Nephron (organoid): ENCODE data around the gene CDHR1.

Experiments used
- H3K27ac Mint-ChIP-seq, 3 experiments: 2 replicates each; pipeline ENCODE4 v1.8.0; 2020; ENCODE audit warnings: mixed read lengths in 3 of 3, mild to moderate bottlenecking in 2 of 3, moderate library complexity in 1 of 3
- H3K27me3 Mint-ChIP-seq: 2 replicates; pipeline ENCODE4 v1.8.0; 2021; ENCODE audit warnings: low read depth, mild to moderate bottlenecking, moderate library complexity, mixed read lengths
- H3K36me3 Mint-ChIP-seq: 2 replicates; pipeline ENCODE4 v1.8.0; 2020; ENCODE audit warnings: low read depth, mixed read lengths
- H3K4me1 Mint-ChIP-seq: 2 replicates; pipeline ENCODE4 v1.8.0; 2020; ENCODE audit warnings: mixed read lengths
- H3K4me3 Mint-ChIP-seq, 3 experiments: 2 replicates each; pipeline ENCODE4 v1.8.0; 2020; ENCODE audit warnings: mild to moderate bottlenecking in 3 of 3, mixed read lengths in 3 of 3, moderate library complexity in 2 of 3
- H3K9me3 Mint-ChIP-seq: 2 replicates; pipeline ENCODE4 v1.8.0; 2020; ENCODE audit warnings: mixed read lengths
- TF ChIP-seq, protein P1 (sequence below), 3 experiments: fragments of 200-600 bp; sonication (generic); IDR thresholded peaks; one replicate each; pipeline ENCODE4 v1.5.0; 2021; ENCODE audit warnings: antibody characterized with exemption in 3 of 3; ENCODE audit not compliant: unreplicated experiment in 3 of 3

CDHR1 gene

GRCh38 chr10:84172467-84173356 is 21.6 kb upstream of the CDHR1 start:
- TF ChIP-seq, protein P1, sequence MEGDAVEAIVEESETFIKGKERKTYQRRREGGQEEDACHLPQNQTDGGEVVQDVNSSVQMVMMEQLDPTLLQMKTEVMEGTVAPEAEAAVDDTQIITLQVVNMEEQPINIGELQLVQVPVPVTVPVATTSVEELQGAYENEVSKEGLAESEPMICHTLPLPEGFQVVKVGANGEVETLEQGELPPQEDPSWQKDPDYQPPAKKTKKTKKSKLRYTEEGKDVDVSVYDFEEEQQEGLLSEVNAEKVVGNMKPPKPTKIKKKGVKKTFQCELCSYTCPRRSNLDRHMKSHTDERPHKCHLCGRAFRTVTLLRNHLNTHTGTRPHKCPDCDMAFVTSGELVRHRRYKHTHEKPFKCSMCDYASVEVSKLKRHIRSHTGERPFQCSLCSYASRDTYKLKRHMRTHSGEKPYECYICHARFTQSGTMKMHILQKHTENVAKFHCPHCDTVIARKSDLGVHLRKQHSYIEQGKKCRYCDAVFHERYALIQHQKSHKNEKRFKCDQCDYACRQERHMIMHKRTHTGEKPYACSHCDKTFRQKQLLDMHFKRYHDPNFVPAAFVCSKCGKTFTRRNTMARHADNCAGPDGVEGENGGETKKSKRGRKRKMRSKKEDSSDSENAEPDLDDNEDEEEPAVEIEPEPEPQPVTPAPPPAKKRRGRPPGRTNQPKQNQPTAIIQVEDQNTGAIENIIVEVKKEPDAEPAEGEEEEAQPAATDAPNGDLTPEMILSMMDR (IDR thresholded peaks at IDR 0.05; ENCODE audit: unreplicated experiment in 3 of 3) = no peak
- Mint-ChIP-seq H3K4me1 (no peaks in the 10 kb centered on the region), H3K27me3 (peaks cover 4% of the 10 kb centered on the region), H3K27ac (peak overlapping the region; percentile 85 to 95 (median 93)), H3K4me3 (no peak overlapping the region), H3K36me3 (no peaks in the 10 kb centered on the region), H3K9me3 (peaks cover 2% of the 10 kb centered on the region)

DNA sequence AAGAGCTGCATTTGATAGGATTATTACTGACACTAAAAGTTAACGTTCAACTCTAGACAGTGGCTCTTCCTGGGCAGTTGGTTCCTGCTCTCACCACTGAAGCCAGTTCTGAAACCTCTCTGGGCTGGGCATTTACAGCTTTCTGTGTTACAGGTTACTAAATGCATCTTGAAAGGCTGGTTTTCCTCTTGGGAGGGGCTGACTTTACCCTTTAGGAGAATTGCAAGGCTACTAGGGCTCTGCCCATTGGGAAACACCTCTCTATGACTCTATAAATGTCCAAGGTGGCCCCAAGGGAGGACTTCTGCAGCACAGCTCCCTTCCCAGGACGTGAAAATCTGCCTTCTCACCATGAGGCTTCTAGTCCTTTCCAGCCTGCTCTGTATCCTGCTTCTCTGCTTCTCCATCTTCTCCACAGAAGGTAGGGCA is 20.8 kb upstream of the CDHR1 start, which contains the start of gene GPR15LG:
Gene GPR15LG (plus strand): TSS at position 301 of the 429 bp plus-strand sequence. CDS start 51 bp downstream, at position 352.
- peak within 1 kb of the TSS in 2 of 3 experiments; percentile 93 to 95 for H3K27ac Mint-ChIP-seq
- H3K4me3 Mint-ChIP-seq = no peak within 1 kb of the TSS
- H3K4me1 Mint-ChIP-seq = no peaks in the 10 kb centered on the region
- no peaks in the 10 kb centered on the region for H3K9me3 Mint-ChIP-seq
- H3K36me3 Mint-ChIP-seq = no peaks in the 10 kb centered on the region
- TF ChIP-seq, protein P1 (IDR thresholded peaks at IDR 0.05; ENCODE audit: unreplicated experiment in 3 of 3) = no peak
- H3K27me3 Mint-ChIP-seq = peaks cover 4% of the 10 kb centered on the region

GRCh38 chr10:84175436-84175835 is 18.9 kb upstream of the CDHR1 start:
- Mint-ChIP-seq H3K9me3 (no peaks in the 10 kb centered on the region), H3K36me3 (no peaks in the 10 kb centered on the region), H3K4me1 (no peaks in the 10 kb centered on the region), H3K4me3 (no peak overlapping the region), H3K27me3 (peaks cover 4% of the 10 kb centered on the region), H3K27ac (no peak overlapping the region)
- TF ChIP-seq, protein P1 (IDR thresholded peaks at IDR 0.05; ENCODE audit: unreplicated experiment in 3 of 3) = no peak

GRCh38 chr10:84176351-84176750 is 18.0 kb upstream of the CDHR1 start:
- Mint-ChIP-seq H3K27ac (peak overlapping the region in 1 of 3 experiments; percentile 18), H3K27me3 (peaks cover 4% of the 10 kb centered on the region), H3K4me1 (no peaks in the 10 kb centered on the region), H3K4me3 (no peak overlapping the region), H3K9me3 (no peaks in the 10 kb centered on the region), H3K36me3 (no peaks in the 10 kb centered on the region)
- TF ChIP-seq, protein P1 (IDR thresholded peaks at IDR 0.05; ENCODE audit: unreplicated experiment in 3 of 3) = no peak

GRCh38 chr10:84176836-84177474 is 17.4 kb upstream of the CDHR1 start:
- peak overlapping the region in 1 of 3 experiments; percentile 18 for H3K27ac Mint-ChIP-seq

More at GRCh38 chr10:84176836-84177474, 17.4 kb upstream of the CDHR1 start:
- H3K9me3 Mint-ChIP-seq = no peaks in the 10 kb centered on the region
- no peaks in the 10 kb centered on the region for H3K36me3 Mint-ChIP-seq
- peaks cover 4% of the 10 kb centered on the region for H3K27me3 Mint-ChIP-seq
- no peak overlapping the region for H3K4me3 Mint-ChIP-seq
- TF ChIP-seq, protein P1 (IDR thresholded peaks at IDR 0.05; ENCODE audit: unreplicated experiment in 3 of 3) = no peak
- H3K4me1 Mint-ChIP-seq = no peaks in the 10 kb centered on the region
